Central memory CD4-positive, alpha-beta T cell (primary cell): Measurements from ENCODE around the gene OSBPL7.
A peak's percentile ranks its signal among the peaks of the same experiment; 100 is the strongest.

ENCODE experiments used
- DNase-seq: peaks from one replicate; pipeline ENCODE4 v3.0.0; 2022
- total RNA-seq, 3 experiments: gene quantifications; one replicate each; lab custom pipeline; 2026; lab: John Stamatoyannopoulos, UW

The OSBPL7 gene
- total RNA-seq: 9.3 to 49.8 (median 31.9) reads per million in 3 experiments

GRCh38 chr17:47821424-47822391 is at the start of gene OSBPL7:
TSS of gene OSBPL7 (minus strand) at chr17:47821794. CDS start at chr17:47820278, 1,516 bp downstream.
- peak; percentile 70 for DNase-seq

GRCh38 chr17:47871048-47871447 is 49.5 kb upstream of the OSBPL7 start:
- no peak for DNase-seq

GRCh38 chr17:47870056-47870455 is 48.5 kb upstream of the OSBPL7 start:
- no peak for DNase-seq

- DNase-seq: no peak
Measured at GRCh38 chr17:47869114-47869513, 47.5 kb upstream of the OSBPL7 start.

- no peak for DNase-seq
Measured at GRCh38 chr17:47867813-47868533, 46.4 kb upstream of the OSBPL7 start.

GRCh38 chr17:47866941-47867340 is 45.3 kb upstream of the OSBPL7 start:
- no peak for DNase-seq

GRCh38 chr17:47864791-47865216 is 43.2 kb upstream of the OSBPL7 start:
- DNase-seq: no peak

- DNase-seq: no peak
Measured at GRCh38 chr17:47862621-47863440, 41.2 kb upstream of the OSBPL7 start.

- no peak for DNase-seq
Measured at GRCh38 chr17:47860386-47860785, 38.8 kb upstream of the OSBPL7 start.

GRCh38 chr17:47857551-47858455 is 36.2 kb upstream of the OSBPL7 start:
- DNase-seq: no peak

GRCh38 chr17:47856830-47857229 is 35.2 kb upstream of the OSBPL7 start:
- DNase-seq: no peak

GRCh38 chr17:47855737-47856136 is 34.1 kb upstream of the OSBPL7 start:
- no peak for DNase-seq

GRCh38 chr17:47853616-47854015 is 32.0 kb upstream of the OSBPL7 start:
- DNase-seq: no peak

GRCh38 chr17:47852113-47852949 is 30.7 kb upstream of the OSBPL7 start:
- no peak for DNase-seq

GRCh38 chr17:47851764-47852112 is 30.1 kb upstream of the OSBPL7 start:
- no peak for DNase-seq

- peak; percentile 37 for DNase-seq
Measured at GRCh38 chr17:47850692-47851573, 29.3 kb upstream of the OSBPL7 start, which contains the start of gene SP6. TSS of gene SP6 (minus strand) at chr17:47851163. CDS start at chr17:47848429, 2,734 bp downstream.

GRCh38 chr17:47850373-47850691 is 28.7 kb upstream of the OSBPL7 start:
- no peak for DNase-seq

GRCh38 chr17:47848198-47848513 is 26.6 kb upstream of the OSBPL7 start:
- DNase-seq: no peak

GRCh38 chr17:47847341-47848197 is 26.0 kb upstream of the OSBPL7 start:
- DNase-seq: no peak
